ENCODE results near the gene CENPF.
"Not testable (repeated sequence)": the region's sequence is repeated elsewhere in the genome, so short reads cannot be mapped to it uniquely, and the experiment has no call there.

CENPF gene

DNA sequence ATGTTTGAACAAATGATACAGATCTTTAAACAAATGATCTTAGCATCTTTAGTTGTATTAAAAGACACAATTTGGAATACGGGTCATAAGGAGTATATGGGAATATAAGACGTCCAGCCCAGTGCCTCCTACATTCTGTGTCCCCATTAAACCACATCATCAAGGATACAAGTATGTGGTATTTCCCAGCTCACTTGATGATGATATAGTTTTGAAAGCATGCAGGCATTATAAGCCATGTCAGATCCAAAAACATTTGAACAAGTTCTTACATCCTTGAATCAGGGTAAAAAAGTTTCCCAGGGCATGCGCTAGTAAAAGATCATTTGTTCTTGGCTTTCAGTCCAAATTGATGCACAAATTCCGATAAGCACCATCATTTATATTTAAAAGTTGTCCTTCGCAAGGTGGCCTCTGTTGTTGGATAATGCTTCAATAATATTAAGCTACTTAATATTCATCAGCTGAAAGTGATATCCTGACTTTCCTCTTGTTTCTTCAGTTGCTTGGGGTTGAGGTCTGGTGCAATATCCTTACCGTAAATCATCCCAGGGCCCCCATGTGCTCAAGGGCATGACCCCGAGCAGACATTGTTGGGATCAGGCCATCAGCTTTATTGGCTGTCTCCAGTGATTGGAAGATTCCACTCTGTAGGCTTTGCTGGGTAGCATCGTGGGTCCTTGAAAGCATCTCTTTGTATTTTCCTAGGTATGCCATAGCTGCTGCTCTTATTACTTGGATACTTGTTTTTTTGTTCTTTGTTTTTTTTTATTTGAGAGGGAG, 61.8 kb downstream of the CENPF start:
- no peak for DNase-seq

DNA sequence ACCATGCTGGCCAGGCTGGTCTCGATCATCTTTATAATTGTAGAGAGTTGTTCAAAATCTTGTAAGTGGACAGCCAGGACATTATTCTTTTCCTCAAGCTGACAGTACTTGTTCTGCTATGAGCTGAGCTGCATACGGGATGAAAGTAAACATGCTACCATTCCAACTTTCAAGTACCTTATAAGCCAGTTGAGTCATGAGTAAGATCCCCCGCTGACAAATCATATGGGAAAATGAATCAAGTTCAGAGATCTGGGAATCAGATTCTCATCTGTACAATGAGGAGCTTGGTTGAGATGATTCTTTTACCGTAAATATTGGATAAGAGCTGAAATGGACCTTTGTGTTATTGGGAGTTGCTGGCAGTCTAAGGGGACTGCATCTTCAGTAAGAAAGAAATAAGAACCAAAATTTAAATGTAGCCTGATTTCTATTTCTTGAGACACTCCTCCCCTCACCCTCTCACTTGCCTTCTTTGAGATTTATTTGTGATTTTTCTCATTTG, 62.7 kb downstream of the CENPF start:
- no peak for DNase-seq

DNA sequence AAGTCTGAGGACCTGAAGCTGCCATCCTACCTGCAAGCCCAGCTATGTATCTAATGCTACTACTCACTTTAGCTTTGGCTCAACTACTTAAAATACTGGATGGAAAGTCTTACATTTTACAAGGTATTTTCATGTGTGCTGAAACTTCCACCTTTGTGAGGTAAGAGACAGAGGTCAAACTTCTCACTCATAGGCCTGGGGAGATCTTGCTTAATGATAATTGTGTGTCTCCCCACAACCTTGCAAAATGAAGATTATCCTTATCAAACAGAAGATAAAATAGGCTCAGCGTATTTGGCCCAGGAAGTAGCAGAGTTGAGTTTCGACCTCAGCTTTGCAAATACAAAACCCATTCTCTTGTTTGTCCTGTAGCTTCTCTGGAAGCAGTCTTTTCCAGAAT, 63.7 kb downstream of the CENPF start:
- no peak for DNase-seq

DNA sequence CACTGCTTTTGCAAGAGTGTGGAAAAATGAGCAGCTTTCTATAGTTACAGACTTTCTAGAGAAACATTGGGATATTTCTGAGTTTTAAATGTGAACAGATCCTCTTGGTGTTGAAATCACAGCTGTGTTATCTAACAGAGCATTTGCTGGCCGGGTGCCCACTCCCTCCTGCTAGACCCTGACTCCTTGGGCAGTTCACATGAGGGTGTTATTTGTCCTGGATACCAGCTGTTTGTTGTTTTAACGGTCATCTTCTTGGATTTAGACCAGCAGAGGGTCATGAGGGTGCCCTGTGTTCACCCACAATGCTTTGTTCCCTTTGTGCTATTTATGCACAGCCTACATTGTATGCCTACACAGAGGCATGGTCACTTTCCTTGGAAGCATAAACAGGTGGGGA, 67.1 kb downstream of the CENPF start:
- no peak for DNase-seq

DNA sequence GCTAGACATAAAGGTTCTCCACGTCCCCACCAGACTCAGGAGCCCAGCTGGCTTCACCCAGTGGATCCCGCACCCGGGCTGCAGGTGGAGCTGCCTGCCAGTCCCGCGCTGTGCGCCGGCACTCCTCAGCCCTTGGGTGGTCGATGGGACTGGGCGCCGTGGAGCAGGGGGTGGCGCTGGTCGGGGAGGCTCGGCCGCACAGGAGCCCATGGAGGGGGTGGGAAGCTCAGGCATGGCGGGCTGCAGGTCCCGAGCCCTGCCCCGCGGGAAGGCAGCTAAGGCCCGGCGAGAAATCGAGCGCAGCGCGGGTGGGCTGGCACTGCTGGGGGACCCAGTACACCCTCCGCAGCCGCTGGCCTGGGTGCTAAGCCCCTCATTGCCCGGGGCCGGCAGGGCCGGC, 70.0 kb downstream of the CENPF start:
- DNase-seq, result not testable (repeated sequence)

DNA sequence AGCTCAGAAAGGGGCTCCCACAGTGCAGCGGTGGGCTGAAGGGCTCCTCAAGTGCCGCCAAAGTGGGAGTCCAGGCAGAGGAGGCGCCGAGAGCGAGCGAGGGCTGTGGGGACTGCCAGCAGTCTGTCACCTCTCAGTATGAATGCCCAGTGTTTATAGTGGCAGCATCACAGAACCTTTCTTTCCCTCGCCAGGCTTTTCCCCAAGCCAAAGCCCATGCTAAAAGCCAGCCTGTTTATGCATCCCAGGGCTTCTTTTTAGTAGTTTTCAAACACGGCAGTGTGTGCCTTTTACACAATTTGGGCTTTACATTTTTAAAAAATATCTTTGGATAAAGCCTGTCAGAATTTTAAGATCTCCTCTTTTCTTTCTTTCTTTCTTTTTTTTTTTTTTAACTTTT, 70.6 kb downstream of the CENPF start:
- DNase-seq, result no peak

DNA sequence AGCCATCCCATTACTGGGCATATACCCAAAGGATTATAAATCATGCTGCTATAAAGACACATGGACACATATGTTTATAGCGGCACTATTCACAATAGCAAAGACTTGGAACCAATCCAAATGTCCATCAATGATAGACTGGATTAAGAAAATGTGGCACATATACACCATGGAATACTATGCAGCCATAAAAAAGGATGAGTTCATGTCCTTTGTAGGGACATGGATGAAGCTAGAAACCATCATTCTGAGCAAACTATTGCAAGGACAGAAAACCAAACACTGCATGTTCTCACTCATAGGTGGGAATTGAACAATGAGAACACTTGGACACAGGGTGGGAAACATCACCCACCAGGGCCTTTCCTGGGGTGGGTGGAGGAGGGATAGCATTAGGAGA, 72.5 kb downstream of the CENPF start:
- DNase-seq, result not testable (repeated sequence)

DNA sequence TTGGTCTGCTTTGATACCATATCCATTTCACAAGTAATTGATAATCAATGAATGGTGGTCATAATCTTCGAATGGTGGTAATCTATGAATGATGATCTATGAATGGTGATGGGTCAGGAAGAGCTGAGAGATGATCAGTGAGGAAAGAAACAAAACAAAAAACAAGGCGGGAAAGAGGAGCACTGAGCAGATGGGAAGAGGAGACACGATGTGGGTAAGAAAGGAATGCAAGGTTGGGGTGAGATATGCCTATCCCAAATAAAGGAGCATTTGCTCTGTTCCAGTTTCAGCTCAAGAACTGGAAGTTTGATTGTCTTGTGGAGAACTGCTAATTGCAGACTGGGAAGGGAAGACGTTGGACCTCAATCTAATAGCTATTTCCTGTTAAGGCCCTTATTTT, 73.8 kb downstream of the CENPF start:
- DNase-seq, result no peak

DNA sequence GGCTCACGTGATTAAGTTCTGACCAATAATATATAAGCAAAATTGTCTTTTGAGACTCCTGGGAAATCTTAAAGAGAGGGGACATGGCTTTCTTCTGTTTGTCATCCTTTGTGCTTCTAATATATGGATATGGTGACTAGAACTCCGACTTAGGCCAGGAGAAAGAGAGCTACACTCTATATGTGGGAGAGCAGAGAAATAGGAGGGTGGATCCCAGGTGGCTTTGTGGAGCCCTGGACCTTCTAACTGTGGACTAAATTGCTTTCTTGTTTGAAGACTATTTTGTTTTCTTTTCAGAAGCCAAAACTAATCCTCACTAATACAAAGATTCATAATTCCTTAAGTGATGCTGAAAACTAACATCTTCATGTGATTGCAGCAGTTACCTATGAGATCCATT, 75.0 kb downstream of the CENPF start:
- no peak for DNase-seq

DNA sequence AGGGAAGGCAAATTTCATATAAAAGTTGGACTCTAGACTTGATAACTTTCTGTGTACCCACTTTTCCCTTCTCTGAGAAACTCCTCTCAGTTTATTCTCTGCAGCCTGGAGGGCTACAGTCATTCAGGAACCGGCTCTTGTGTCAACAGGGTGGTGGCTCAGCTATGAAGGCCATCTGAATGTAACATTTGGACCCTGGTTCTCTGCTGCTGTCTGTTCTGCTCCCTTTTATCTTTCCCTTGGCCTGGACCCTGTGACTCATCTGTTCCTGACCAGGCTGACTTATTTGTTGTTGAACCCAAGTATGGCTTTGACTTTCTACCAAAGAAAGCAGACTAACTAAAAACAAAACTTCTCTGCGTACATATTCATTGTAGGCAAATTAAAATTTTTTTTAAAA, 75.4 kb downstream of the CENPF start:
- DNase-seq, result no peak

DNA sequence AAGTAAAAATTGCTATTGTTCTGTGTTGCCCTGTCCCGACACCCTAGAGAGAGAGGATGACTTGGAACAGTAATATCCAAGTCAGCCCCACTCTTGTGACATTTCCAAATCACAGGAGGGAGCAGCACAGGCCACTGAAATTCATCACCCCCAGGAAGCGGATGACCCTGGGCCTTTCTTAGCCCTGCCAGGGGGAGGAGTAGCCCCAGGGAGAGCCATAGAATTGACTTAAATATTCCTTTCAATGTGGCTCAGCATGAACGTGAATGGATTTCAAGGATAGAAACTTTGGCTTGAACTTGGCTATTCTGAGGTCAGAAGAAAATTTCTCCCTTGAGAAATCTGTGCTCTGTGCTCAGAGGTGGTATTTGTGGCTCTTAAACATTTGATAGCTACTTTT, 80.6 kb downstream of the CENPF start:
- DNase-seq, result no peak

DNA sequence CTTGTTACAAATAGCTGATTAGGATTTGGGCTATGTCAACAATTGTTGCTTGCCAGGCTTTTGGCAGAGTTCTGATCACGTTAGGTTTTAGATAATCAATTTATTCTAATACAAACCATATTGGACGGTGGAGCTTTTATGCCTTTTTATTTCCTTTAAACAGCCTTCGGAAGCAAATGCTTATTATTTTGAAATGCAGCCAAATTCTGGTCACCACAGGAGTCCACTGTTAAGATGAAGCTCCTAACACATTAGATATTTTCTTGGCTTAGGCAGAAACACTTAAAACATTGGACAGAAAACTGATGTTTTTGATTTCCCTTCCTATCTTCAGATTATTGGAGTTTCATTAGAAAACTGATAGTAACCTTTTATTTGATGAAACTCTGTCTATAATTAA, 82.9 kb downstream of the CENPF start:
- DNase-seq, result no peak

DNA sequence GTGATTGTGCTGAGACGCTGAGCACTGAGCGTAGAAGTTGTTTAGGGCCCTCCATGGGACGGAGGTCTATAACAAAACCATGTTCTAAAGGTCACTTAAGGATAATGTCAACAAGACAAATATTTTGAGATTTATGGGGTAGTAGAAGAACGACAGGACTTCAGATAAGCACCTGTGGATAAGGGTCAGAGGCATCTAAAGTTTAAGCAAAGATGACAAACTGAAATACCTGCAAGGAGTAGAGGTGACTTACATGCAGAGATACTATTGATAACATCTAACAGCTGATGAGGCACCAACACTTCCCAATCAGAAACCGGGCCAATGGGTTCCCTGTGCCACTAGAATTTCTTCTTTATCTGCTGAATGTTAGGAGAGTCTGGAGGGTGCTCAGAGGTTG, 83.5 kb downstream of the CENPF start:
- no peak for DNase-seq

DNA sequence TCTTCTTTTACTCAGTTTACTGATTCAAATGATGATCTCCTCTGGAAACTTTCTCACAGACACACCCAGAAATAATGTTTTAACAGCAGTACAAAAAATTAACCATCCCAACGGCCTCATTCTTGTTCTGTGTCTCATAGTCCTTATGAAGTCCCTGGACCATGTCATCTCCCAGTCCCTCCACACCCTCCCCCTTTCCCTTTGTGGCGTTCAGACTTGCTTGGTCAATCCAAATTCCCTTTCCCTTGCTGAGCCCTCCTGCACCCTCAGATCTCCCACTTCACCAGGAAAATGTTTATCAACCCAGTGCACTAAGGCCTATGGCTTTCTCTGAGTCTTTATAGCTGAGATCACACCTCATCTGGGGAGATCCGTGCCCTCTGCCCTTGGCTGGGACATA, 85.9 kb downstream of the CENPF start:
- no peak for DNase-seq

DNA sequence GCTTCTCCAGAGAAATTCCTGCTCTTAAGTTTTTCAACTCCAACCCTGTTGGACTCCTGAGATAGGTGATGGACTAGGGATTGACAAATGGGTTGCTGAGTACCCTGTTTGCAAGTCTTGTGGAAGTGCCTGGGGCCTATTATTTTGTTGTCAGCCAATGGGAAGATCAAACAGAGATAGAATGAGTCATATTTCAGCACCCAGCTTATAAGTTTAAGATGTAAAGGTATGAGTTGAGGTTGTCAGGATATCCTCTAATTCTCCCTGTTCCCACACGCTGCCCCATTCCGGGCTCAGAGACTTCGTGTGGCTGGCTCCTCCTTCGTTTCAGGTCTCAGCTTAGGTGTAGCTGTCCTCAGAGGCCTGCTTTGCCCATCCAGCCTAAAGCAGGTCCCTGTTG, 91.8 kb downstream of the CENPF start:
- DNase-seq, result no peak

DNA sequence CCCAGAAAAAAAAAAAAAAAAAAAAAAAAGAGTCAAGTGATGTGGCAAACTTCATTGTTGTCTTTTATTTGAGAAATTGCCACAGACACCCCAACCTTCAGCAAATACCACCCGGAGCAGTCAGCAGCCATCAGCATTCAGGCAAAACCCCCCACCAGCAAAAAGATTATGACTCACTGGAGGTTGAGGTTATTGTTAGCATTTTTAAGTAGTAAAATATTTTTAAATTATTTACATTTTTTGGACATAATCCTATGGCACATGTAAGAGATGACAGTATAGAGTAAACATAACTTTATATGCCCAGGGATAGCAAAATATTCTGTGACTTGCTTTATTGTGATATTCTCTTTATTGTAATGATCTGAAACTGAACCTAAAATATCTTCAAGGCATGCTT, 95.6 kb downstream of the CENPF start:
- no peak for DNase-seq

DNA sequence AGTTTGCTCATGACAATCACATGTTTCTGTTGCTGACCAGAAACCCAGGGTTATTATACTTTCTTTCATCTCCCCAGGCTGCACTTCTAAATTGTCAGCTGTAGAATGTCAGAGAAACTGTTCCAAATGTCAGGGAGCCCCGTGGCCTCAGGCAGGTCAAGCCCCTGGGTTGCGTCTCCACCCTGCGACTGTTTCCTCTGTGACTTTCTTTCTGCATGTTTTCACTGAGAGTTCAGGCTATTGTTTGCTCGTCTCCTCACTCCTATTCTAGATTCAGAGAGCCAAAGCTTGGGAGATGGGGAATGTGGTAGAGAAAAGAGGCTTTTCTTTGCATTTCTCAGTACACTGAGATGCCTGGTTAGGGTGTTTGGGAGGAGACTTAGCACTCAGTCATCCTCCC, 97.4 kb downstream of the CENPF start:
- DNase-seq, result no peak

DNA sequence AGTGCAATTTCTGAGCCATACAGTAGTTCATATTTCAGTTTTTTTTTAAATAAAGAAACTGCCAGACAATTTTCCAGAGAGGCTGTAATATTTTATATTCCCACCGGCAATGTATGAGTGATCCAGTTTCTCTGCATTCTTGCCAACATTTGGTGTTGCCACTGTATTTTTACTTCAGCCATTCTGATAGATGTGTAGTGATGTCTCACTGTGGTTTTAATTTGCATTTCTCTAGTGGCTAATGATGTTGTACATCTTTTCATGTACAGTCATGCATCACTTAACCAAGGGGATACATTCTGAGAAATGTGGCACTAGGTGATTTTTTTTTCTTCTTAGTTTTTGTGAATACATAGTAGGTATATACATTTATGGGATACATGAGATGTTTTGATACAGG, 99.6 kb downstream of the CENPF start:
- DNase-seq, result no peak

DNA sequence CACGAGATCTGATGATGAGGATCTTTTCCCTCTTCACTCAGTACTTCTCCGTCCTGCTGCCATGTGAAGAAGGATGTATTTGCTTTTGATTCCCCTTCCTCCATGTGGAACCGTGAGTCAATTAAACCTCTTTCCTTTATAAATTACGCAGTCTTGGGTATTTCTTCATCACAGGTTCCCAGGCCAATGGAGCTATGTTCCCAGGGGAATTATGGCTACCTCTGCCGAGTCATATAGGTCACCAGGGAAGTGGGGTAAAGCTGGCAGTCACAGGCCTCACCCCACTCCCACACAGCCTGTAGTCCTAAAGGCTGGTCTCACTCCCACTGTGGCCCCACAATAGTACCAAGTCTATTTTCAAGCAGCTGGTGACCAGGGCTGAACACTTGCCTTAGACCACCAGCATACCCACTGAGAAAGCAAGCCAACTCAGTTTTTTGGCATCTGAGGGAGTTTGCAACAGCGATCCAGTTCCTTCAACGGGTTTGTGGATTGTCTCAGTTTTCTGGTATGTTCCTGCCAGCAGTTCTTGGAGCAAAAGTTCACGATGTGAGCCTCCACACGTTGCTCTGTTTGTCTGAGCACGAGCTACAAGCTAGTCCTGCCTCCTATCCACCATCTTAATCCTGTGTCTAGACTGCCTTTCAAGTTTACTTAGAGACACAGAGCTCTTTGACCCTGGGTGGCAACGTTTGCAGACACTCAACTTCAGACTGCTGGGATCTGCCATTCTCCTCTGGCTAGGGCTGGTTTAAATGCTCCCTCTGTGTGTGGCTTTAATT, 104.5 kb downstream of the CENPF start:
- DNase-seq, result no peak

DNA sequence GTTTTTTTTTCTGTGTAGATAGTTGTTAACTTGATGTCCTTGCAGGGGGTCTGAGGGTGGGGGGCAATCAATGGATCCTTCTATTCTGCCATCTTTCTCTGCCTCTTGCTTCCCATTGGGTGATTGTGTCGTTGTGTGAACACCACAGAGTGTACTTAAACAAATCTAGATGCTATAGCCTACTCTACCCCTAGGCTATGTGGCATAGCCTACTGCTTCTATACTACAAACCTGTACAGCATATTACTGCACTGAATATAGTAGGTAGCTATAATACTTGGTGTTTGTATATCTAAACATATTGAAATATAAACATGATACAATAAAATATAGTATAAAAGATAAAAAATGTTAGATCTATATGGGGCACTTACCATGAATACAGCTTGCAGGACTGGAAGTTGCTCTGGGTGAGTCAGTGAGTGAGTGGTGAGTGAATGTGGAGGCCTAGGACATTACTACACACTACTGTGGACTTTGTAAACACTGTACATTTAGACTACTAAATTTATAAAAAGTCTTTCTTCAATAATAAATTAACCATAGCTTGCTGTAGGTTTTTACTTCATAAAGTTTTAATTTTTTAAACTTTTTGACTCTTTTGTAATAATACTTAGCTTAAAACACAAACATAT, 105.4 kb downstream of the CENPF start:
- no peak for DNase-seq

DNA sequence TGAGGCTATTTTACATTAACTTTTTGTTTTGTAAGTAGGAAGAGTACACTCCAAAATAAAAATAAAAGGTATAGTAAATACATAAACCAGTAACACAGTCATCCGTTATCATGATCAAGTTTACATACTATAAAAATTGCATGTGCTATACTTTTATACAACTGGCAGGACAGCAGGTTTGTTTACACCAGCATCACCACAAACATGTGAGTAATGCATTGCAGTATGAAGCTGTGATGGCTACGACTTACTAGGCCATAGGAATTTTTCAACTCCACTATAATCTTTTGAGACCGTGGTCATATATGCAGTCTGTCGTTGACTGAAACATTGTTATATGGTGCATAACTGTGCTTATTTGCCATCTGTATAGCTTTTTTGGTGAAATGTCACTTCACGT, 106.2 kb downstream of the CENPF start:
- DNase-seq, result no peak

DNA sequence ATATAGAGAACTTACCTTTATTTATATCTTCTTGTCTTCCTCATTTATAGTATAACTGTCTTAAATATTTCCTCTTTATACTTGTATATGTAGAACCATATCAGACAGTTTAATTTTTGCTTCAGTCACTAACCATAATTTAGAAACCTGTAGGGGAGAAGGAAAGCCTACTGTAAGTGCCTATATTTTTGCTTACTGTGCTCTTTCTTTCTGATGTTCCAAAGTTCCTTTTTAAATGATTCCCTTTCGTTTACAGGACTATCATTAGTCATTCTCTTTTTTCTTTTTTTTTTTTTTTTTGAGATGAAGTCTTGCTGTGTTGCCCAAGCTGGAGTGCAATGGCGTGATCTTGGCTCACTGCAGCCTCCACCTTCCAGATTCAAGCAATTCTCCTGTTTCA, 109.7 kb downstream of the CENPF start:
- no peak for DNase-seq
